Astrocyte of the cerebellum (primary cell): ENCODE results near the gene RBM20.

Experiments
- DNase-seq: peaks from one replicate; pipeline ENCODE4 v3.0.0-alpha.2; 2011; ENCODE audit warnings: low read depth
- H3K4me3 ChIP-seq: 2 replicates; pipeline ENCODE4 v1.5.1; 2011; ENCODE audit warnings: mild to moderate bottlenecking, low read depth, low read length, moderate library complexity
- CTCF ChIP-seq: IDR thresholded peaks from 2 replicates; pipeline ENCODE4 v1.5.1; 2012; ENCODE audit warnings: low read length, low read depth, moderate library complexity, mild to moderate bottlenecking; ENCODE audit errors: missing control alignments
- in situ Hi-C: cut with HindIII; loops from 2 replicates; pipeline ENCODE4 v1.10.0; 2017; ENCODE audit warnings: low sequenced_read_pairs

Gene RBM20

GRCh38 chr10:110845192-110845755 is 201.1 kb downstream of the RBM20 start:
- no peak overlapping the region for H3K4me3 ChIP-seq
- in situ Hi-C loops = no loop called here
- TF ChIP-seq CTCF = no peak
- no peak for DNase-seq

- no peak for TF ChIP-seq CTCF
- in situ Hi-C loops = no loop called here
- H3K4me3 ChIP-seq = no peak overlapping the region
- no peak for DNase-seq
These were observed 201.9 kb downstream of the RBM20 start for GRCh38 chr10:110845756-110846620.

- TF ChIP-seq CTCF = no peak
- in situ Hi-C loops = no loop called here
- no peak for DNase-seq
- H3K4me3 ChIP-seq = no peak overlapping the region
These were observed 203.2 kb downstream of the RBM20 start for GRCh38 chr10:110847374-110847773.

- no peak for TF ChIP-seq CTCF
- H3K4me3 ChIP-seq = no peak overlapping the region
- DNase-seq = no peak
These were observed 204.0 kb downstream of the RBM20 start for GRCh38 chr10:110848106-110848505.

GRCh38 chr10:110850099-110850498 is 206.0 kb downstream of the RBM20 start:
- H3K4me3 ChIP-seq = no peak overlapping the region
- no peak for DNase-seq
- TF ChIP-seq CTCF = no peak
- in situ Hi-C loops = no loop called here

More at GRCh38 chr10:110848106-110848505, 204.0 kb downstream of the RBM20 start:
- in situ Hi-C loops = no loop called here

GRCh38 chr10:110851020-110851612 is 207.0 kb downstream of the RBM20 start:
- DNase-seq = no peak
- H3K4me3 ChIP-seq = no peak overlapping the region
- in situ Hi-C loops = no loop called here
- TF ChIP-seq CTCF = no peak
